GM12878 (cell line): ENCODE measurements around the gene SCT. TPM values are rescaled to one million over a fixed set of nuclear protein-coding genes. Genes with fewer than 3 reads are reported as not detected.

Experiments
- ATF3 ChIP-seq: IDR thresholded peaks from 2 replicates; pipeline ENCODE4 v1.6.1; 2011; ENCODE audit warnings: low read depth, mild to moderate bottlenecking, low read length, moderate library complexity, borderline replicate concordance; ENCODE audit errors: extremely low read depth
- BACH1 ChIP-seq: fragments of 450-650 bp; IDR thresholded peaks from 2 replicates; pipeline ENCODE4 v1.6.1; 2017; ENCODE audit warnings: mild to moderate bottlenecking, borderline replicate concordance
- CBX5 ChIP-seq: sonication (generic); IDR thresholded peaks from 2 replicates; pipeline ENCODE4 v1.6.1; 2016; ENCODE audit warnings: low read depth, moderate library complexity, mild to moderate bottlenecking, inconsistent platforms
- HDAC6 ChIP-seq: fragments of 200-600 bp; sonication (generic); IDR thresholded peaks from one replicate; pipeline ENCODE4 v1.8.0; 2017; ENCODE audit warnings: antibody characterized with exemption; ENCODE audit not compliant: unreplicated experiment
- HSF1 ChIP-seq: fragments of 150-350 bp; IDR thresholded peaks from 2 replicates; pipeline ENCODE4 v1.6.1; 2014; ENCODE audit warnings: mild to moderate bottlenecking, low read depth, low read length
- IKZF1 ChIP-seq: fragments of 450-650 bp; conservative IDR thresholded peaks from 2 replicates; pipeline ENCODE4 v1.6.1; 2017; ENCODE audit warnings: antibody characterized with exemption, mild to moderate bottlenecking
- IRF5 ChIP-seq: fragments of 450-650 bp; IDR thresholded peaks from 2 replicates; pipeline ENCODE4 v1.6.1; 2017; ENCODE audit warnings: borderline replicate concordance
- NKRF ChIP-seq: fragments of 450-650 bp; conservative IDR thresholded peaks from 2 replicates; pipeline ENCODE4 v1.6.1; 2017; ENCODE audit warnings: mild to moderate bottlenecking, moderate library complexity
- POLR2AphosphoS5 ChIP-seq: IDR thresholded peaks from 2 replicates; pipeline ENCODE4 v1.6.1; 2011; ENCODE audit warnings: mild to moderate bottlenecking, low read length, inconsistent platforms
- POU2F2 ChIP-seq: IDR thresholded peaks from 3 replicates; pipeline ENCODE4 v1.6.1; 2011; ENCODE audit warnings: low read depth, mild to moderate bottlenecking, low read length, borderline replicate concordance
- RAD51 ChIP-seq: fragments of 450-650 bp; IDR thresholded peaks from 2 replicates; pipeline ENCODE4 v1.6.1; 2016; ENCODE audit warnings: moderate library complexity, mild to moderate bottlenecking, inconsistent platforms
- SREBF2 ChIP-seq: IDR thresholded peaks from 2 replicates; pipeline ENCODE4 v1.6.1; 2012; ENCODE audit warnings: mild to moderate bottlenecking, low read length
- SUZ12 ChIP-seq: fragments of 200-600 bp; sonication (generic); IDR thresholded peaks from one replicate; pipeline ENCODE4 v1.6.1; 2018; ENCODE audit warnings: antibody characterized with exemption, mild to moderate bottlenecking; ENCODE audit not compliant: unreplicated experiment
- YBX1 ChIP-seq: fragments of 450-650 bp; IDR thresholded peaks from 2 replicates; pipeline ENCODE4 v1.6.1; 2016; ENCODE audit warnings: antibody characterized with exemption
- ZBTB33 ChIP-seq: fragments of 450-650 bp; IDR thresholded peaks from 2 replicates; pipeline ENCODE4 v1.6.1; 2017; ENCODE audit warnings: mild to moderate bottlenecking
- polyA plus RNA-seq, 11 experiments: library from polyadenylated mRNA; depleted of rRNA in 4 of 11; unstranded in 6 of 11; stranded (reverse) in 5 of 11; fragments of >200 nt; fragmentation: Nextera tagmentation in 4 of 11; fragmentation: Illumina TruSeq in 1 of 11; extraction: Ambion mirVana in 4 of 11; extraction: Trizol in 1 of 11; gene quantifications; 1 replicate in 1 of 11; 2 replicates in 10 of 11; pipeline versions ENCODE4 v1.2.1 to v1.2.3, GENCODE V29; 2011 to 2016; ENCODE audit warnings: inconsistent platforms in 2 of 11, missing spikeins in 2 of 11, low read depth in 1 of 11
- total RNA-seq, 4 experiments: library from RNA; depleted of rRNA in 3 of 4; stranded (reverse); fragments of >200 nt in 3 of 4; fragmentation: Illumina TruSeq in 1 of 4; extraction: Trizol in 1 of 4; gene quantifications; 2 replicates each; pipeline versions ENCODE4 v1.2.1 to v1.2.3, GENCODE V29; 2013 to 2021

The SCT gene
- total and polyA plus RNA-seq, 10 of the 15 experiments (the other 5 are each of a cell fraction or from before 2014, with no cell fraction given) = not detected

GRCh38 chr11:674406-674805 lies 47.4 kb upstream of the SCT start (continued):
- TF ChIP-seq ZBTB33 = no peak
- TF ChIP-seq CBX5 = no peak
- TF ChIP-seq NKRF = no peak
- TF ChIP-seq HSF1 = no peak
- TF ChIP-seq IKZF1 = no peak
- TF ChIP-seq RAD51 = no peak
- TF ChIP-seq SUZ12 = no peak
- no peak for TF ChIP-seq YBX1
- no peak for TF ChIP-seq ATF3
- no peak for TF ChIP-seq BACH1
- TF ChIP-seq IRF5 = no peak
- no peak for TF ChIP-seq POLR2AphosphoS5
- no peak for TF ChIP-seq HDAC6
- no peak for TF ChIP-seq POU2F2
- no peak for TF ChIP-seq SREBF2
